ENCODE measurements around the gene GRM1. TPM values are rescaled to one million over a fixed set of nuclear protein-coding genes. Genes with fewer than 3 reads are reported as not detected.

GRM1 gene
- not detected for total RNA-seq

- DNase-seq, result no peak
- peaks cover 2% of the 10 kb centered on the region for H3K9me3 Mint-ChIP-seq
These were observed at the start of gene GRM1 for GRCh38 chr6:146028851-146029572. TSS of gene GRM1 (plus strand) at chr6:146029062. CDS start at chr6:146029518, 456 bp downstream.

GRCh38 chr6:146009338-146009737 is 19.5 kb upstream of the GRM1 start:
- POLR2A ChIA-PET, result no interaction called here
- H3K36me3 Mint-ChIP-seq, result no peaks in the 10 kb centered on the region
- no peaks in the 10 kb centered on the region for H3K4me1 Mint-ChIP-seq
- peaks cover 2% of the 10 kb centered on the region for H3K9me3 Mint-ChIP-seq
- H3K27me3 Mint-ChIP-seq, result peaks cover 2% of the 10 kb centered on the region
- no peak for ATAC-seq (ENCODE audit: low read depth)
- DNase-seq, result no peak
- H3K27ac Mint-ChIP-seq, result no peak overlapping the region
- H3K4me3 Mint-ChIP-seq, result no peak overlapping the region

More at GRCh38 chr6:146028851-146029572, at the start of gene GRM1:
- peaks cover 4% of the 10 kb centered on the region for H3K4me1 Mint-ChIP-seq
- peaks cover 31% of the 10 kb centered on the region for H3K27me3 Mint-ChIP-seq
- no peak for ATAC-seq (ENCODE audit: low read depth)
- POLR2A ChIA-PET, result no interaction called here
- no peak within 1 kb of the TSS for H3K4me3 Mint-ChIP-seq
- H3K36me3 Mint-ChIP-seq, result no peaks in the 10 kb centered on the region
- H3K27ac Mint-ChIP-seq, result no peak within 1 kb of the TSS

- H3K9me3 Mint-ChIP-seq, result peaks cover 2% of the 10 kb centered on the region
- ATAC-seq (ENCODE audit: low read depth) (no peak), DNase-seq (no peak)
- no peaks in the 10 kb centered on the region for H3K27me3 Mint-ChIP-seq
- H3K4me1 Mint-ChIP-seq, result no peaks in the 10 kb centered on the region
- no peaks in the 10 kb centered on the region for H3K36me3 Mint-ChIP-seq
- no peak overlapping the region for H3K4me3 Mint-ChIP-seq
- POLR2A ChIA-PET, result no interaction called here
- H3K27ac Mint-ChIP-seq, result no peak overlapping the region
These were observed 14.6 kb upstream of the GRM1 start for GRCh38 chr6:146014233-146014632.

GRCh38 chr6:146017672-146018071 is 11.2 kb upstream of the GRM1 start:
- Mint-ChIP-seq H3K4me1 (no peaks in the 10 kb centered on the region), H3K27ac (no peak overlapping the region), H3K4me3 (no peak overlapping the region), H3K36me3 (no peaks in the 10 kb centered on the region), H3K9me3 (no peaks in the 10 kb centered on the region), H3K27me3 (peaks cover 4% of the 10 kb centered on the region)
- POLR2A ChIA-PET, result no interaction called here
- ATAC-seq (ENCODE audit: low read depth) (no peak), DNase-seq (no peak)

GRCh38 chr6:146026873-146027272 is 2.0 kb upstream of the GRM1 start:
- H3K27ac Mint-ChIP-seq, result no peak overlapping the region
- DNase-seq, result no peak
- POLR2A ChIA-PET, result interaction anchor here (0.7 kb wide), 1 partner anchor 72 kb away, joined by 3 read pairs; no protein-coding TSS in a partner anchor
- H3K36me3 Mint-ChIP-seq, result no peaks in the 10 kb centered on the region
- peaks cover 2% of the 10 kb centered on the region for H3K9me3 Mint-ChIP-seq
- ATAC-seq (ENCODE audit: low read depth), result no peak
- H3K27me3 Mint-ChIP-seq, result peaks cover 31% of the 10 kb centered on the region
- no peak overlapping the region for H3K4me3 Mint-ChIP-seq
- peaks cover 4% of the 10 kb centered on the region for H3K4me1 Mint-ChIP-seq

- Mint-ChIP-seq H3K27me3 (peaks cover 31% of the 10 kb centered on the region), H3K9me3 (peaks cover 2% of the 10 kb centered on the region), H3K4me3 (no peak overlapping the region), H3K27ac (no peak overlapping the region), H3K4me1 (peaks cover 4% of the 10 kb centered on the region), H3K36me3 (no peaks in the 10 kb centered on the region)
- DNase-seq (no peak), ATAC-seq (ENCODE audit: low read depth) (peak; percentile 33)
- POLR2A ChIA-PET, result interaction anchor here (0.7 kb wide), 1 partner anchor 73 kb away, joined by 3 read pairs; no protein-coding TSS in a partner anchor
These were observed 1.1 kb upstream of the GRM1 start for GRCh38 chr6:146027586-146028251.

- Mint-ChIP-seq H3K4me3 (no peak overlapping the region), H3K9me3 (peaks cover 2% of the 10 kb centered on the region), H3K27ac (no peak overlapping the region), H3K27me3 (peaks cover 31% of the 10 kb centered on the region), H3K36me3 (no peaks in the 10 kb centered on the region), H3K4me1 (peaks cover 4% of the 10 kb centered on the region)
- ATAC-seq (ENCODE audit: low read depth), result peak; percentile 78
- POLR2A ChIA-PET, result no interaction called here
- DNase-seq, result peak; percentile 74
These were observed 538 bp upstream of the GRM1 start for GRCh38 chr6:146028252-146028795.

GRCh38 chr6:146029573-146030184 is 817 bp downstream of the GRM1 start:
- DNase-seq (no peak), ATAC-seq (ENCODE audit: low read depth) (no peak)
- Mint-ChIP-seq H3K9me3 (peaks cover 2% of the 10 kb centered on the region), H3K27me3 (peaks cover 32% of the 10 kb centered on the region), H3K27ac (no peak overlapping the region), H3K4me3 (no peak overlapping the region), H3K36me3 (no peaks in the 10 kb centered on the region), H3K4me1 (peaks cover 4% of the 10 kb centered on the region)
- POLR2A ChIA-PET, result no interaction called here

- ATAC-seq (ENCODE audit: low read depth) (no peak), DNase-seq (no peak)
- Mint-ChIP-seq H3K4me1 (peaks cover 4% of the 10 kb centered on the region), H3K27ac (no peak overlapping the region), H3K27me3 (peaks cover 31% of the 10 kb centered on the region), H3K36me3 (no peaks in the 10 kb centered on the region), H3K9me3 (peaks cover 2% of the 10 kb centered on the region), H3K4me3 (no peak overlapping the region)
- POLR2A ChIA-PET, result no interaction called here
These were observed 3.5 kb downstream of the GRM1 start for GRCh38 chr6:146032387-146032786.

- Mint-ChIP-seq H3K4me3 (no peak overlapping the region), H3K9me3 (peaks cover 9% of the 10 kb centered on the region), H3K4me1 (no peaks in the 10 kb centered on the region), H3K27me3 (no peaks in the 10 kb centered on the region), H3K36me3 (no peaks in the 10 kb centered on the region), H3K27ac (no peak overlapping the region)
- ATAC-seq (ENCODE audit: low read depth) (no peak), DNase-seq (no peak)
- POLR2A ChIA-PET, result no interaction called here
These were observed 11.5 kb downstream of the GRM1 start for GRCh38 chr6:146040360-146040759.

- Mint-ChIP-seq H3K36me3 (no peaks in the 10 kb centered on the region), H3K27me3 (no peaks in the 10 kb centered on the region), H3K27ac (no peak overlapping the region), H3K9me3 (peaks cover 9% of the 10 kb centered on the region), H3K4me3 (no peak overlapping the region), H3K4me1 (no peaks in the 10 kb centered on the region)
- DNase-seq, result no peak
- no peak for ATAC-seq (ENCODE audit: low read depth)
- POLR2A ChIA-PET, result no interaction called here
These were observed 12.4 kb downstream of the GRM1 start for GRCh38 chr6:146041282-146041681.

GRCh38 chr6:146047371-146047770 is 18.5 kb downstream of the GRM1 start:
- Mint-ChIP-seq H3K4me1 (no peaks in the 10 kb centered on the region), H3K36me3 (no peaks in the 10 kb centered on the region), H3K9me3 (no peaks in the 10 kb centered on the region), H3K27me3 (no peaks in the 10 kb centered on the region), H3K4me3 (no peak overlapping the region), H3K27ac (no peak overlapping the region)
- DNase-seq (no peak), ATAC-seq (ENCODE audit: low read depth) (no peak)
- POLR2A ChIA-PET, result no interaction called here

GRCh38 chr6:146050168-146050567 is 21.3 kb downstream of the GRM1 start:
- Mint-ChIP-seq H3K4me3 (no peak overlapping the region), H3K9me3 (no peaks in the 10 kb centered on the region), H3K36me3 (no peaks in the 10 kb centered on the region), H3K4me1 (no peaks in the 10 kb centered on the region), H3K27ac (no peak overlapping the region), H3K27me3 (peaks cover 3% of the 10 kb centered on the region)
- POLR2A ChIA-PET, result no interaction called here
- DNase-seq, result no peak
- no peak for ATAC-seq (ENCODE audit: low read depth)

Measured in activated naive CD8-positive, alpha-beta T cell treated with anti-CD3 and anti-CD28 coated beads, Interleukin-2, amount 10 ng/mL, durations not matched to agents 7 days and 5 days (primary cell).